ELF-1 (cell line): Measurements from ENCODE around the gene TSSK3.
"Not testable (repeated sequence)": the region's sequence is repeated elsewhere in the genome, so short reads cannot be mapped to it uniquely, and the experiment has no call there.

Experiments
- DNase-seq: peaks from one replicate; pipeline ENCODE4 v3.0.0-alpha.2; 2016; ENCODE audit warnings: low read depth, low spot score

TSSK3 gene

GRCh38 chr1:32338637-32339145, 23.6 kb upstream of the TSSK3 start:
- DNase-seq: no peak

GRCh38 chr1:32339363-32339978, 22.9 kb upstream of the TSSK3 start:
- DNase-seq: peak; percentile 64

DNA sequence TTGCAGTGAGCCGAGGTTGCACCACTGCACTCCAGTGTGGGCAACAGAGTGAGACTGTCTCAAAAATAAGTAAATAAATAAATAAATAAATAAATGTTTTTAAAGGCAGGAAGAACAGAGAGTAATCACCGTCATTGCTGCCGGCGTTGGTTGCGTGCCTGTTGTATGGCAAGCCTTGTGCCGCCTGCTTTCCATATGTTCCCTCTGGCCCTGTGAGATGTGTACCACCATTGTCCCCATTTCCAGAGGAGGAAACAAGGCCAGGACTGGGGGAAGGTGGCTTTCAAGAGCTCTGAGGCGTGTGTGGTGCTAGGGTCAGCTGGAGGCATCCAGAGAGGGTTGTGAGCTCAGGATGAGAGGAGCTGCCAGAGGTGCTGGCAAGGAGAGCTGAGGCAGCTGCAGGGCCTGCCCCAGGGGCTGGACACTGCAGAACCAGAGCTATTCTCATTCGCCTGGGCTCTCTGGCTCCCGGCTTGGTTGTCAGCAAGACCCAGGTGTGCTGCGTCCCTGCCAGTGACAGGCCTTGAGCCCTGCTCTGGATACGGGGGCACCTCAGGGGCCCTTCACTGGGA, 21.1 kb upstream of the TSSK3 start:
- DNase-seq: peak; percentile 41

DNA sequence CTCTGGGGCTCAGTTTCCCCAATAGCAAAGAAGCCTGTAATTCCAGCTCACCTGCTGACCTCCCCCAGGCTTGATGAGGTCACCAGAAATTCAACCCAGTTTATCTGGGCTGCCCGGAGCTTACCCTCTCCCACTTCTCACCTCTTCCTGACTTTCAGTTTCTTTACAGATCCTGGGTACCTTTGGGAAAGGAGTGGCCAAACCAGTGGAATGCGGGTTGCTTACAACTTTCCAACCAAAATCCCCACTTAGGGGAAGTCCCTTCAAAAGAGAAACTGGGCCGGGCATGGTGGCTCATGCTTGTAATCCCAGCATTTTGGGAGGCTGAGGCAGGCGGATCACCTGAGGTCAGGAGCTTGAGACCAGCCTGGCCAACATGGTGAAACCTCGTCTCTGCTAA, 20.4 kb upstream of the TSSK3 start:
- peak; percentile 49 for DNase-seq

- DNase-seq: no peak
These were observed 19.6 kb upstream of the TSSK3 start for GRCh38 chr1:32342704-32343103.

DNA sequence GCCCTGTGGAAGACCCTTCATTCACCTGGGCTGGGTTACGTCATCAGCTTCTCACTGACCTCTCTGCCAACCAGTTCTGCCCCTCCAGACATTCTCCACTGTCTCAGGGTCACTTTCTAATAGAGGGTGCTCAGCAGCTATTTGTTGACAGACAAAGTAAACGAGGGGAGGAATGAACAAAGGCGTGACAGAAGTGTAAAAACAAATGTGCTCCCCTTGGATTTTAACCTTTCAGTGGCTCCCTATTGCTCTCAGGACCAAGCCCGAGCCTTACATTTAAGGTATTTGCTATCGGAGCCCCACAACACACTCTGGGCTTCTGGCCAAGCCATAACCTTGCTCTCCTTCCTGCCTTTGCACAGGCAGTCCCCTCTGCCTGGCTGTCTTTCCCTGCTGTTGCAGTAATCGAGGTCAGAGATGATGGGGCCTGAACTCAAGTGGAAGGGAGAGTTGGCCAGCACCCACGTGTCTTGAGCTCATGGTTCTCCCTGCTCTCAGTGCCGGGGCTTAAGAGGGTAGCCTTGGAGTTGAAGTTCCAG, 17.0 kb upstream of the TSSK3 start:
- no peak for DNase-seq

GRCh38 chr1:32346532-32347157, 15.7 kb upstream of the TSSK3 start:
- no peak for DNase-seq

- DNase-seq: peak; percentile 71
These were observed 13.1 kb upstream of the TSSK3 start for GRCh38 chr1:32349211-32349708.

DNA sequence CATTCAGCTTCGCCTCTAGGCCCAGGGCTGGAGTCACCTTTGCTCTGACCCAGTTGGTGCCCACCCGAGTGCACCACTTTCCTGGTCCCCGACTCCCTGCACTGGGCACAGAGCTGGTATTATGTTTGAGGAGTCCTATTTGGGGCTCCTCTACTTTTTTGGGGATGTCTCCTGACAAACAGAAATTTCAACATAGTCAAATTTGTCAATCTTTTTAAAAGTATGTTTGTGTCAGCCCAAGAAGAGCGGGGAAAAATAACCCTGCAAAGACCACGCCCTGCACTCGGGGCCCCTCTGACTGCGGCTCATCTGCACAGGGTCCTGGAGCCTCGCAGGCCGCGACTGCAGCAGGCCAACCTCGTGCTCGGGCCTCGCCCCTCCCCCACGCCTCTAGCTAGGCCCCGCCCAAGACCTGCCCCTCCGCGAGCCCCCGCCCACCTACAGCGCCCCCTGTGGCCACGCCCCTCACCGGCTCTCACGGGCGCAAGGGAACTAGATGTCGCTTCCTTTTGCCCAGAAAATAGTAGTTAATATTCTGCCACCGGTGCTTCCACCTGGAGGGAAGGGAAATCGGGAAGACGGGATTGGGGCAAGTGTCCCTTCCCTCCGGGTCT, 11.4 kb upstream of the TSSK3 start:
- no peak for DNase-seq

DNA sequence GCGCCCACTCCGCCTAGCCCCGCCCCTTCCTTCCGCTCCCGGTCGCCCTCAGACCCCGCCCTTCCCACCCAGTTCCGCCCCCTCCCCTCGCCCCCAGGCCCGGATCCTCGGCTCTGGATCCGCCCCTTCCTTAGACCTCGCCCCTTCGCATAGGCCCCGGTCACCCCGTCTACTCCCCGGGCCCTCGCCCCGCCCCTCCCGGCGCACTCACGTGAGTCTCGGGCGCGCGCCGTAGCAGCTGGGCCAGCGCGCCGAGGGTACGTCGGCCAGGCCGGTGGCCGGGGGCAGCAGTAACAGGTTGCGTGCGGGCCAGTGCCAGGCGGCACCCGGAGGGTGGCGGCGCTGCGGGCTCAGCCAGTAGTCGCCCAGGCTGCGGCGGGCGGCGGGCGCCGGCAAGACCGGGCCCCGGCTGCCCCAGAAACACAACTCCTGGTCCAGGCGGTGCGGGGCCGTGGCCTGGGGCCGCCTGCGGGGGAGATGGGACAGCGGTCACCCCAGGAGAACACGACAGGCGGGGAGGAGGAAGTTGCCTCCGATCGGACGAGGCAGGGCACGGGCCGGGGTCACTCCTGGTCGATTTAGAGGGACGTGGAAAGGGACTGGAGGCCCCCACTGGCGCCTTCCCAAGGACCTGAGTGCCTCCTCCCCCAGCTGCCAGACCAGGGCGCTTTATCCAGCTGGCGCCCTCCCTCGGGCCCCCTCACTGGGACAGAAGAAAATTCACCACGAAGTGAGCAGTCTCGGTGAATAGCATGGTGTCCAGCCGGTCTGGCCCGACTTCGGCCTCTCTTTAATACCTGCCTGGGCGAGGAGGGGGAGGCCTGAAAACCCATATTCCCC, 10.7 kb upstream of the TSSK3 start:
- DNase-seq: peak; percentile 87

DNA sequence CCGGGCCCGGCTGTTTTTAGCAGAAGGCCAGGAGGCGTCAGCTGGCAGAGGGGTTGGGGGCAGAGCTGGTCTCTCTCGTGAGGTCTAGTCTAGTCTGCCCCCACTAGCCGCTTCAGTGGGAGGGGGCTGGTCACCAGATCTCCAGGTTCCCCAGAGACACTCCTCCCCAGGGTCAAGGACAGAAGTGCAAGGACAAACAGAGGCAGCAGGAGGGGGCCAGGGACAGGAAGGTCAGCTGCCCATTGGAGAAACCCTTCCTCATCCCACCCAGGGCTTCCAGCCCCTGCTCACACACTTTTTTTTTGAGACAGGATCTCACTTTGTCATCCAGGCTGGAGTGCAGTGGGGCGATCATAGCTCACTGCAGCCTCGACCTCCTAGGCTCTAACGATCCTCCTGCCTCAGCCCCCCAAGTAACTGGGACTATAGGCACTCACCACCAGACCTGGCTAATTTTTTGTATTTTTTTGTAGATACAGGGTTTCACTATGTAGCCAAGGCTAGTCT, 10.0 kb upstream of the TSSK3 start:
- DNase-seq: no peak

DNA sequence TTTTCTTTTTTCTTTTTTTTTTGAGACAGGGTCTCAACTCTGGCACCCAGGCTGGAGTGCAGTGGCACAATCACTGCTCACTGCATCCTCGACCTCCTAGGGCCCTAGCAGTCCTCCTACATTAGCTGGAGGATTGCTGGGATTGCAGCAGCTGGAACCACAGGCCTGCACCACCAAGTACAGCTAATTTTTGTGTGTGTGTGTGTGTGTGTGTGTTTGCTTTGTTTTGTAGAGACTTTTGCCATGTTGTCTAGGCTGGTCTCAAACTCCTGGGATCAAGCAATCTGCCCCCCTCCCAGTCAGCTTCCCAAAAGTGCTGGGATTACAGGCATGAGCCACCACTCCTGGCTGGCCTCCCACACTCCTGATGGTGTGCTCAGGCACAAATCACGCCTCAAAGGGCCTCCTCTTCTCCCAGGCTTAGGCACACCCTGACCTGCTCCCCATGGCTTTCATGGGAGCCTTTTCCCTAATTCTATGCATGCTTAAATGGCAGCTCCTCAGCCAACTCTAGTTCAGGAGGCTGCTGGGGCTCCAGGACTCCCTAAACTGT, 9.4 kb upstream of the TSSK3 start:
- no peak for DNase-seq

GRCh38 chr1:32353431-32353830, 8.9 kb upstream of the TSSK3 start:
- no peak for DNase-seq

DNA sequence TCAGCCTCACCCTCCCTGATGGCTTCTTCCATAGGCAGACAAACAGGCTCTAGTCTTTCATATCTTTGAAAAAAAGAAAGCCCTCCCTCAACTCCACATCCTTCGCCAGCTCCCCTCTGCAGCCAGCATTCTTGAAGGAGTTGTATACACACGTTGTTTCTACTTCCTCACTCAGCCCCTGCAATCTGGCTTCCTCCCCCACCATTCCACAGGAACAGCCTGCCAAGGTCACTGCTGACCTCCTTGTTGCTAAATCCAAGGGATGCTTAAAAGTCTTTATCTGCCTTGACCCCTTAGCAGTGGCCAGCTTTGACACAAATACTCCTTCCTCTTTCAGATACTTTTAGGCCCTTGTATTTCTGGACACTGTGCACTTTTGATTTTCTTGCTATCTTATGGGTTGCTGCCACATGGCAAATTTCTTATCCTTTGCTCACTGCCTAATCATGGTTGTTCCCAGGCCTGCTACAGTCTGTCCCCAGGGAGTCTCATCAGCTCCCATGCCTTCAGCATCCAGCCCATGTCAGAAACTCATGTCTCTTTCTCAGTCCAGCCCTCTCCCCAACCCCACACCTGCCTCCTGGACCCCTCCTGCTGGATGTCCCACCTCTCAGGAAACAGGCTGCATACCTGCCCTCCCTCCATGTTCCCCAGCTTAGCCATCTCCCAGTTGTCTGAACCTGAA, 8.3 kb upstream of the TSSK3 start:
- DNase-seq: no peak

DNA sequence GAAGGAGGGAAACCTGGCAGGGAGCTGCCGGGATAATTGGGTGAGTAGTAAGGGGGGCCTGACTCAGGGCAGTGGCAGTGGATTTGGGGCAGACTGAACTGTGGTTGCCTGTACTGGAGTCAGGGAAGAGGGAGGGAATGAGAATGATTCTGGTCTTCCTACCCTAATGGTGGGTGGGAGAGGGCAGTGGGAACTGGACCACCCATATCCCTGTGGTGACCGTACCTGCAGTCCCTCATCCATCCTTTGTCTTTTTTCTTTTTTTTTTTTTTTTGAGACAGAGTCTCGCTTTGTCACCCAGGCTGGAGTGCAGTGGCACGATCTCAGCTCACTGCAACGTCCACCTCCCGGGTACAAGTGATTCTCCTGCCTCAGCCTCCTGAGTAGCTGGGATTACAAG, 6.6 kb upstream of the TSSK3 start:
- DNase-seq: not testable (repeated sequence)

- DNase-seq: no peak
These were observed 5.9 kb upstream of the TSSK3 start for GRCh38 chr1:32356478-32356877.

DNA sequence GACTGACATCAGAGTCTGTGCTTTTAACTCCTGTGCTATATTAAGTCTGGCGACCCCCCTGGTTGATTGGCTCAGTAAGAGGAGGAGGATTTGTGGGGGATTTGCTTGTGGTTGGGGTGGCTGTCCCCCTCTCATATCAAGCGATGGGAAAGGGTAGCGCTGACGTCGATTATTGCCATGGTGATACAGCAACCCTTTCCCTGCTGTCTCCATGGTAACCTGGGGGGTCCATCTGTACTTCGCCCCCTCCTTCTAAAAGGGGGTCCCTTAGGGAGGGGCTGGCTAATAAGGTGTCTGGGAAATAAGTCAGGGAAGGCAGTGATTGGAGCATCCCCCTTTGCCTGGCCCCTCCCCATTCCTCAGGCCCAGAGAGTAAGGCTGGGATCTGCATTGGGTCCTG, 4.7 kb upstream of the TSSK3 start:
- DNase-seq: no peak

GRCh38 chr1:32358435-32358834, 3.9 kb upstream of the TSSK3 start:
- no peak for DNase-seq

- DNase-seq: no peak
These were observed 1.0 kb upstream of the TSSK3 start for GRCh38 chr1:32361308-32361673.
